Measurements from ENCODE around the gene WDR90. TPM values are rescaled to one million over a fixed set of nuclear protein-coding genes. Genes with fewer than 3 reads are reported as not detected.

WDR90 gene
- total RNA-seq, 1 experiment from 2014 or later: 147 TPM

DNA sequence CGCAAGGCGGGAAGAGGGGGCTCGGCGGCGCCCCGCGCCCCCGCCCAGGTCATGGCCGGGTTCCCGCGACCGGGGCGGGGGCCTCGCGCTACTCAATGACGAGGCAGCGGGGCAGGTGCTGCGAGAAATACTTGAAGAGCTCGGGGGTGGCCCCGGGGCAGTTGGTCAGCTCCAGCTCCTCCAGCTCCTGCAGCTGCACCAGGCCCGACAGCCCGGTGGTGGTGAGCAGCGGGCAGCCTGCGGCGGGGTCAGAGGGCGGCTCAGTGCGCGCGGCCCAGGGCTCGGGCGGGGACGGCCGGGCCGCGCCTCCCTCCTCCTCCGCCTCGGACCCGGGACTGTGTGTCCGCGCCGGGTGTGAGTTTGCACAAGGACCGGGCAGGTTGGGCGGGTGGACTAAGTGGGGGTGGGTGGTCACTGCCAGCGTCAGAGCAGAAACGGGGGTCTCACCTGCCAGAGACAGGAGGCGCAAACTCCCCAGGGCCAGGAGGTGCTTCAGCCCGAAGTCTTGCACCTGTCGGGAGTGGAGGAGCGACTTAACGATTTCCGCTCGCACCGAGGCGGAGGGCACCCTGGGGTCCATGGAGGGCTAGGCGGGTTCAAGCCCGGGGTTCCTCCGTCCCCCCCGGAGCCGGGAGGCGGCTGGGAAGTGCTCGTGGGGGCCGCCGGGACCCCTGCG lies 45.2 kb downstream of the WDR90 start:
- H3K4me3 ChIP-seq (ENCODE audit: low read depth, low read length, poor library complexity, severe bottlenecking): peak overlapping the region; percentile 35
- intact Hi-C loops (cut with micrococcal nuclease; ENCODE audit: unreplicated experiment): no loop called here
- TF ChIP-seq EZH2 (IDR thresholded peaks at IDR 0.05; ENCODE audit: borderline replicate concordance, low read depth, low read length, poor library complexity, severe bottlenecking) (peak; percentile 70), CTCF (conservative IDR thresholded peaks at IDR 0.05; ENCODE audit: low read depth, low read length) (no peak)
- peaks cover 16% of the 10 kb centered on the region for H3K4me1 ChIP-seq (ENCODE audit: insufficient read depth, low read length, poor library complexity, severe bottlenecking)
- no peaks in the 10 kb centered on the region for H3K9me3 ChIP-seq (ENCODE audit: low read depth, low read length, poor library complexity, severe bottlenecking)
- DNase-seq (ENCODE audit: low spot score): no peak
- H3K27ac ChIP-seq (ENCODE audit: low read depth, low read length, poor library complexity, severe bottlenecking): no peak overlapping the region
- CTCF ChIA-PET: interaction anchor here (1.4 kb wide), 1 partner anchor 18 kb away, joined by 3 read pairs; no protein-coding TSS in a partner anchor
- no peaks in the 10 kb centered on the region for H3K36me3 ChIP-seq (ENCODE audit: insufficient read depth, low read length, poor library complexity, severe bottlenecking)
- peaks cover 44% of the 10 kb centered on the region for H3K27me3 ChIP-seq (replicated peaks; ENCODE audit: insufficient read depth, low read depth, low read length, poor library complexity)
- POLR2A ChIA-PET (ENCODE audit: low non-redundant PET): no interaction called here
- no TSS peak for BruUV-seq (replicated peaks)

DNA sequence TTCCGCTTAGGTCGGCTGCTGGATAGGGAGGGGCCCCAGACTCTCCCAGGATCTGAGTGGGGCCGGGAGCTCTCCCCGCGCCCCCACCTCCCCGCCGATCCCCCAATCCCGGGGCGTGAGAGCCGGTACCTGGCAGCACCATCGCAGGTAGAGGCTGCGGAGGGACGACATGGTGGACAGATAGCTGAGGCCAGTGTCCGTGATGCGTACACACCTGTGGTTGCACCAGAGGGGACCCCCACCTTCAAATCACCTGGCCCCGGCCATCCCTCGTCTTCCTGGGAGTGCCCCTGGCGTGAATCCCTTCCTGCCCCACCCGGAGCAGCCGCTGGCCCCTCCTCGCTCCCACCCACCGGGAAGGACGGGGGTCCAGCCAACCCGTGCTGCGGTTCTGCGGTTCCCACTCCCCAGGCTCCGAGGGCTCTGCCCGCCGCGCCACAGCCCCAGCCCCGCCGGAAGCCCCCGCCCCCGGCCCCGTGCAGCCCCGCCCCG lies 45.7 kb downstream of the WDR90 start:
- no peak for TF ChIP-seq EZH2 (IDR thresholded peaks at IDR 0.05; ENCODE audit: borderline replicate concordance, low read depth, low read length, poor library complexity, severe bottlenecking)
- no peak for TF ChIP-seq CTCF (conservative IDR thresholded peaks at IDR 0.05; ENCODE audit: low read depth, low read length)
- Histone ChIP-seq H3K9me3 (ENCODE audit: low read depth, low read length, poor library complexity, severe bottlenecking) (no peaks in the 10 kb centered on the region), H3K4me3 (ENCODE audit: low read depth, low read length, poor library complexity, severe bottlenecking) (peak overlapping the region; percentile 35), H3K36me3 (ENCODE audit: insufficient read depth, low read length, poor library complexity, severe bottlenecking) (no peaks in the 10 kb centered on the region), H3K27ac (ENCODE audit: low read depth, low read length, poor library complexity, severe bottlenecking) (no peak overlapping the region), H3K27me3 (replicated peaks; ENCODE audit: insufficient read depth, low read depth, low read length, poor library complexity) (peaks cover 50% of the 10 kb centered on the region), H3K4me1 (ENCODE audit: insufficient read depth, low read length, poor library complexity, severe bottlenecking) (peaks cover 14% of the 10 kb centered on the region)
- intact Hi-C loops (cut with micrococcal nuclease; ENCODE audit: unreplicated experiment): no loop called here
- ChIA-PET CTCF (no interaction called here), POLR2A (ENCODE audit: low non-redundant PET) (no interaction called here)
- no peak for DNase-seq (ENCODE audit: low spot score)
- BruUV-seq (replicated peaks): no TSS peak

DNA sequence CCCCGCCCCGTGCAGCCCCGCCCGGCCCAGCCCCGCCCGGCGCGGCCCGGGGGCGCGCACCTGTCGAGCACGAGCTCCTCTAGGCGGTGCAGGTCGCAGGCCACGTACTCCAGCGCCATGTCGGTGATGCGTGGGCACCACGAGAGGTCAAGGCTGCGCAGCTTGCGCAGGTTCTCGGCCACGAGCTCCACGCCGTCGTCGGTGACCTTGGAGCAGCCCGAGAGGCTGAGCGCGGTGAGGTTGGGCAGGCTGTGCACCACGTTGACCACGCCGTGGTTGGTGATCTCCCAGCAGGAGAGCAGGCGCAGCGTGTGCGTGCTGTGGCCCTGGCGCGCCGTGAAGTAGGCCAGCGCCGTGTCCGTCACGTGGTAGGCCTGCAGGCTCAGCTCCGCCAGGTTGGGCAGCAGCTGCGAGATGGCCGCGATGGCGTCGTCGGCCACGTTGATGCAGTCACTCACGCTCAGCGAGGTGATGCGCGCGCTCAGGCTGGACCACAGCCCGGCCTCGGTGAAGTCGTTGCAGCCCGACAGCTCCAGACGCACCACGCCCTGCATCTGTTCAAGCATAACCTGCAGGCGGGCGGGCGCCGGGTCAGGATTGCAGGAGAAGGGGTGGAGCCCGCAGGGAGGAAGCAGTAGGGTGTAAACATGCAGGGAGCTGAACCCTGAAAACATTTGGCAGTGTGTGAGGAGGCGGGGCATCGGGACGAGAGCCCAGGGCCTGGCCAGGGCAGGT lies 46.4 kb downstream of the WDR90 start:
- intact Hi-C loops (cut with micrococcal nuclease; ENCODE audit: unreplicated experiment): no loop called here
- POLR2A ChIA-PET (ENCODE audit: low non-redundant PET): interaction anchor here (0.6 kb wide), 1 partner anchor 14 kb away, joined by 3 read pairs; no protein-coding TSS in a partner anchor
- CTCF ChIA-PET: interaction anchor here (0.7 kb wide), 1 partner anchor 29 kb away, joined by 3 read pairs; no protein-coding TSS in a partner anchor

More for the DNA sequence above, 46.4 kb downstream of the WDR90 start:
- TF ChIP-seq CTCF (conservative IDR thresholded peaks at IDR 0.05; ENCODE audit: low read depth, low read length) (no peak), EZH2 (IDR thresholded peaks at IDR 0.05; ENCODE audit: borderline replicate concordance, low read depth, low read length, poor library complexity, severe bottlenecking) (no peak)
- Histone ChIP-seq H3K9me3 (ENCODE audit: low read depth, low read length, poor library complexity, severe bottlenecking) (no peaks in the 10 kb centered on the region), H3K36me3 (ENCODE audit: insufficient read depth, low read length, poor library complexity, severe bottlenecking) (no peaks in the 10 kb centered on the region), H3K4me1 (ENCODE audit: insufficient read depth, low read length, poor library complexity, severe bottlenecking) (peaks cover 14% of the 10 kb centered on the region), H3K27me3 (replicated peaks; ENCODE audit: insufficient read depth, low read depth, low read length, poor library complexity) (peaks cover 56% of the 10 kb centered on the region), H3K27ac (ENCODE audit: low read depth, low read length, poor library complexity, severe bottlenecking) (no peak overlapping the region), H3K4me3 (ENCODE audit: low read depth, low read length, poor library complexity, severe bottlenecking) (peak overlapping the region; percentile 38)
- BruUV-seq (replicated peaks): no TSS peak
- DNase-seq (ENCODE audit: low spot score): peak; percentile 37
